ENCODE results near the gene KREMEN2. TPM values are rescaled to one million over a fixed set of nuclear protein-coding genes. Genes with fewer than 3 reads are reported as not detected.

Gene KREMEN2
- total and polyA plus RNA-seq, 2 experiments from 2014 or later, result 3.6 to 4.9 TPM

- no peak for DNase-seq (ENCODE audit: low spot score)
- no peak overlapping the region for H3K4me2 ChIP-seq
- no peaks in the 10 kb centered on the region for H3K4me1 ChIP-seq (ENCODE audit: insufficient read depth)
- WGBS (ENCODE audit: low lambda C conversion rate, missing lambda C conversion rate), result 67% methylated on average over 14 of the region's 21 CpGs
- H2AFZ ChIP-seq, result no peak overlapping the region
- TF ChIP-seq EZH2phosphoT487 (IDR thresholded peaks at IDR 0.05; ENCODE audit: low read depth, severe bottlenecking, unreplicated experiment) (no peak), EZH2 (IDR thresholded peaks at IDR 0.05; ENCODE audit: borderline replicate concordance) (no peak), CTCF (IDR thresholded peaks at IDR 0.05; ENCODE audit: poor library complexity) (no peak)
- H3K27ac ChIP-seq, result no peak overlapping the region
- H3K79me2 ChIP-seq, result no peaks in the 10 kb centered on the region
- no peaks in the 10 kb centered on the region for H3K36me3 ChIP-seq (replicated peaks; ENCODE audit: insufficient read depth, low read depth)
- H3K4me3 ChIP-seq, result no peak overlapping the region
- H4K20me1 ChIP-seq (ENCODE audit: insufficient read depth, poor library complexity, severe bottlenecking), result no peaks in the 10 kb centered on the region
- no peaks in the 10 kb centered on the region for H3K9me2 ChIP-seq (replicated peaks; ENCODE audit: insufficient read depth)
- H3K9me3 ChIP-seq (ENCODE audit: low read depth), result no peaks in the 10 kb centered on the region
- H3K27me3 ChIP-seq, result no peaks in the 10 kb centered on the region
These were observed 8.1 kb upstream of the KREMEN2 start for GRCh38 chr16:2955779-2956578.

GRCh38 chr16:2956579-2956956, 7.5 kb upstream of the KREMEN2 start:
- H3K79me2 ChIP-seq, result no peaks in the 10 kb centered on the region
- 90% methylated on average over 10 of the region's 11 CpGs for WGBS (ENCODE audit: low lambda C conversion rate, missing lambda C conversion rate)
- no peak for DNase-seq (ENCODE audit: low spot score)
- TF ChIP-seq EZH2 (IDR thresholded peaks at IDR 0.05; ENCODE audit: borderline replicate concordance) (no peak), EZH2phosphoT487 (IDR thresholded peaks at IDR 0.05; ENCODE audit: low read depth, severe bottlenecking, unreplicated experiment) (no peak), CTCF (IDR thresholded peaks at IDR 0.05; ENCODE audit: poor library complexity) (no peak)
- H3K4me2 ChIP-seq, result no peak overlapping the region
- H3K4me3 ChIP-seq, result no peak overlapping the region
- no peaks in the 10 kb centered on the region for H3K9me3 ChIP-seq (ENCODE audit: low read depth)
- no peaks in the 10 kb centered on the region for H3K36me3 ChIP-seq (replicated peaks; ENCODE audit: insufficient read depth, low read depth)
- H3K27ac ChIP-seq, result no peak overlapping the region
- H4K20me1 ChIP-seq (ENCODE audit: insufficient read depth, poor library complexity, severe bottlenecking), result no peaks in the 10 kb centered on the region
- H3K27me3 ChIP-seq, result no peaks in the 10 kb centered on the region
- H3K4me1 ChIP-seq (ENCODE audit: insufficient read depth), result no peaks in the 10 kb centered on the region
- H2AFZ ChIP-seq, result no peak overlapping the region
- H3K9me2 ChIP-seq (replicated peaks; ENCODE audit: insufficient read depth), result no peaks in the 10 kb centered on the region

GRCh38 chr16:2959206-2959605, 4.9 kb upstream of the KREMEN2 start:
- no peaks in the 10 kb centered on the region for H3K36me3 ChIP-seq (replicated peaks; ENCODE audit: insufficient read depth, low read depth)
- TF ChIP-seq EZH2phosphoT487 (IDR thresholded peaks at IDR 0.05; ENCODE audit: low read depth, severe bottlenecking, unreplicated experiment) (no peak), CTCF (IDR thresholded peaks at IDR 0.05; ENCODE audit: poor library complexity) (no peak), EZH2 (IDR thresholded peaks at IDR 0.05; ENCODE audit: borderline replicate concordance) (no peak)
- H3K4me1 ChIP-seq (ENCODE audit: insufficient read depth), result peaks cover 12% of the 10 kb centered on the region
- H3K9me3 ChIP-seq (ENCODE audit: low read depth), result no peaks in the 10 kb centered on the region
- no peaks in the 10 kb centered on the region for H3K9me2 ChIP-seq (replicated peaks; ENCODE audit: insufficient read depth)
- H2AFZ ChIP-seq, result no peak overlapping the region
- H3K27me3 ChIP-seq, result peaks cover 23% of the 10 kb centered on the region
- no peak overlapping the region for H3K4me3 ChIP-seq
- H3K27ac ChIP-seq, result no peak overlapping the region
- H3K79me2 ChIP-seq, result no peaks in the 10 kb centered on the region
- DNase-seq (ENCODE audit: low spot score), result no peak
- no peak overlapping the region for H3K4me2 ChIP-seq
- no peaks in the 10 kb centered on the region for H4K20me1 ChIP-seq (ENCODE audit: insufficient read depth, poor library complexity, severe bottlenecking)
- 74% methylated on average over 10 of the region's 10 CpGs for WGBS (ENCODE audit: low lambda C conversion rate, missing lambda C conversion rate)
